ENCODE measurements around the gene ST6GAL2. TPM values are rescaled to one million over a fixed set of nuclear protein-coding genes. Genes with fewer than 3 reads are reported as not detected.

The ST6GAL2 gene
- total and polyA plus RNA-seq, 9 of the 15 experiments (the other 6 are each of a cell fraction or from before 2014, with no cell fraction given): not detected

DNA sequence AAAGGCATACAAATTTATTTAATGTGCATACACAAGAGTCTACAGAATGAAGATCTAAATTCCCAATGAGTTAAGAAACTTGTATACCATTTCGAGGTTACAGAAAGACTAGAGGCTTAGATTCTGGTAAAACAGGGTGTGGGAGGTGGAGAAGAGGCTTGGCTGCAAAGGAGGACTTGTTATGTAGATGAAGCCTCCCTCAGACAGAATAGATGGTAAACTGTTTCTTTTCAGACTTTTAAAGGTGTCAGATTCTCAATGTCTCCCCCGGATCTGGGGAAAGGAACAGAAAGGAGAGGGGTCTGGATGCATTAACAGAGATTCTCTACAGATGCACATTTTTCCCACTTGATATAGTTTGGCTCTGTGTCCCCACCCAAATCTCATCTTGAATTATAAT lies 126.0 kb downstream of the ST6GAL2 start:
- in situ Hi-C loops (cut with MboI): no loop called here
- CTCF ChIA-PET (ENCODE audit: low intra/inter-chr PET ratio): no interaction called here
- TF ChIP-seq, protein P1, sequence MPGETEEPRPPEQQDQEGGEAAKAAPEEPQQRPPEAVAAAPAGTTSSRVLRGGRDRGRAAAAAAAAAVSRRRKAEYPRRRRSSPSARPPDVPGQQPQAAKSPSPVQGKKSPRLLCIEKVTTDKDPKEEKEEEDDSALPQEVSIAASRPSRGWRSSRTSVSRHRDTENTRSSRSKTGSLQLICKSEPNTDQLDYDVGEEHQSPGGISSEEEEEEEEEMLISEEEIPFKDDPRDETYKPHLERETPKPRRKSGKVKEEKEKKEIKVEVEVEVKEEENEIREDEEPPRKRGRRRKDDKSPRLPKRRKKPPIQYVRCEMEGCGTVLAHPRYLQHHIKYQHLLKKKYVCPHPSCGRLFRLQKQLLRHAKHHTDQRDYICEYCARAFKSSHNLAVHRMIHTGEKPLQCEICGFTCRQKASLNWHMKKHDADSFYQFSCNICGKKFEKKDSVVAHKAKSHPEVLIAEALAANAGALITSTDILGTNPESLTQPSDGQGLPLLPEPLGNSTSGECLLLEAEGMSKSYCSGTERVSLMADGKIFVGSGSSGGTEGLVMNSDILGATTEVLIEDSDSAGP (CRISPR knock-in tag; IDR thresholded peaks at IDR 0.05): no peak
- TF ChIP-seq JUND (IDR thresholded peaks at IDR 0.05; ENCODE audit: borderline replicate concordance, low read depth, low read length) (no peak), JUND (tag; IDR thresholded peaks at IDR 0.05; ENCODE audit: borderline replicate concordance, low read depth, low read length) (no peak), RFX1 (IDR thresholded peaks at IDR 0.05) (no peak), POU5F1 (IDR thresholded peaks at IDR 0.05; ENCODE audit: borderline replicate concordance, low read depth, low read length, partially characterized antibody) (no peak), TEAD1 (CRISPR knock-in tag; IDR thresholded peaks at IDR 0.05) (no peak), MXI1 (IDR thresholded peaks at IDR 0.05; ENCODE audit: low read depth, low read length) (no peak), CEBPG (CRISPR knock-in tag; IDR thresholded peaks at IDR 0.05) (no peak), CEBPG (tag; conservative IDR thresholded peaks at IDR 0.05 in 1 of 2, IDR thresholded peaks at IDR 0.05 in 1 of 2) (no peak), SMAD2 (IDR thresholded peaks at IDR 0.05; ENCODE audit: low read depth, low read length) (no peak), MBD2 (IDR thresholded peaks at IDR 0.05; ENCODE audit: borderline replicate concordance, low read depth) (no peak), SNRNP70 (optimal IDR thresholded peaks at IDR 0.05; ENCODE audit: low read depth, low read length) (no peak), SIN3B (IDR thresholded peaks at IDR 0.05; ENCODE audit: low read depth) (no peak), GABPB2 (CRISPR knock-in tag; conservative IDR thresholded peaks at IDR 0.05) (no peak), MAFF (IDR thresholded peaks at IDR 0.05; ENCODE audit: low read length) (no peak), RB1 (IDR thresholded peaks at IDR 0.05; ENCODE audit: low read depth) (no peak), TEAD2 (tag; IDR thresholded peaks at IDR 0.05) (no peak)
- TF ChIP-seq, protein P2, sequence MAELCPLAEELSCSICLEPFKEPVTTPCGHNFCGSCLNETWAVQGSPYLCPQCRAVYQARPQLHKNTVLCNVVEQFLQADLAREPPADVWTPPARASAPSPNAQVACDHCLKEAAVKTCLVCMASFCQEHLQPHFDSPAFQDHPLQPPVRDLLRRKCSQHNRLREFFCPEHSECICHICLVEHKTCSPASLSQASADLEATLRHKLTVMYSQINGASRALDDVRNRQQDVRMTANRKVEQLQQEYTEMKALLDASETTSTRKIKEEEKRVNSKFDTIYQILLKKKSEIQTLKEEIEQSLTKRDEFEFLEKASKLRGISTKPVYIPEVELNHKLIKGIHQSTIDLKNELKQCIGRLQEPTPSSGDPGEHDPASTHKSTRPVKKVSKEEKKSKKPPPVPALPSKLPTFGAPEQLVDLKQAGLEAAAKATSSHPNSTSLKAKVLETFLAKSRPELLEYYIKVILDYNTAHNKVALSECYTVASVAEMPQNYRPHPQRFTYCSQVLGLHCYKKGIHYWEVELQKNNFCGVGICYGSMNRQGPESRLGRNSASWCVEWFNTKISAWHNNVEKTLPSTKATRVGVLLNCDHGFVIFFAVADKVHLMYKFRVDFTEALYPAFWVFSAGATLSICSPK (IDR thresholded peaks at IDR 0.05; ENCODE audit: borderline replicate concordance): no peak
- TF ChIP-seq, protein P3, sequence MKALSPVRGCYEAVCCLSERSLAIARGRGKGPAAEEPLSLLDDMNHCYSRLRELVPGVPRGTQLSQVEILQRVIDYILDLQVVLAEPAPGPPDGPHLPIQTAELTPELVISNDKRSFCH (CRISPR knock-in tag; IDR thresholded peaks at IDR 0.05): no peak
- TF ChIP-seq, protein P3 (tag; IDR thresholded peaks at IDR 0.05): no peak
- TF ChIP-seq, protein P4, sequence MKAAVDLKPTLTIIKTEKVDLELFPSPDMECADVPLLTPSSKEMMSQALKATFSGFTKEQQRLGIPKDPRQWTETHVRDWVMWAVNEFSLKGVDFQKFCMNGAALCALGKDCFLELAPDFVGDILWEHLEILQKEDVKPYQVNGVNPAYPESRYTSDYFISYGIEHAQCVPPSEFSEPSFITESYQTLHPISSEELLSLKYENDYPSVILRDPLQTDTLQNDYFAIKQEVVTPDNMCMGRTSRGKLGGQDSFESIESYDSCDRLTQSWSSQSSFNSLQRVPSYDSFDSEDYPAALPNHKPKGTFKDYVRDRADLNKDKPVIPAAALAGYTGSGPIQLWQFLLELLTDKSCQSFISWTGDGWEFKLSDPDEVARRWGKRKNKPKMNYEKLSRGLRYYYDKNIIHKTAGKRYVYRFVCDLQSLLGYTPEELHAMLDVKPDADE (conservative IDR thresholded peaks at IDR 0.05; ENCODE audit: control insufficient read depth, low read depth, low read length): no peak

More for the DNA sequence above, 126.0 kb downstream of the ST6GAL2 start:
- Histone ChIP-seq H3K4me1 (replicated peaks in 1 of 2; ENCODE audit: control insufficient read depth in 2 of 2, insufficient read depth in 2 of 2, low read length in 2 of 2) (no peaks in the 10 kb centered on the region), H3K27ac (ENCODE audit: extremely low read depth, low read depth, low read length) (no peak overlapping the region), H3K79me2 (ENCODE audit: control insufficient read depth, insufficient read depth, low read length) (no peaks in the 10 kb centered on the region), H3K36me3 (ENCODE audit: control insufficient read depth, insufficient read depth, low read length) (no peaks in the 10 kb centered on the region), H2AFZ (ENCODE audit: low read depth, low read length) (no peak overlapping the region), H3K4me2 (ENCODE audit: insufficient read depth, low read length) (no peak overlapping the region), H3K4me3 (no peak overlapping the region), H3K9me1 (ENCODE audit: control insufficient read depth, insufficient read depth, low read length) (no peaks in the 10 kb centered on the region), H3K9ac (ENCODE audit: insufficient read depth in 1 of 2, low read depth in 2 of 2, low read length in 2 of 2) (no peak overlapping the region), H3K9me3 (replicated peaks; ENCODE audit: control insufficient read depth, insufficient read depth, low read depth, low read length) (no peaks in the 10 kb centered on the region), H3K27me3 (ENCODE audit: control insufficient read depth in 2 of 2, insufficient read depth in 2 of 2, low read length in 2 of 2) (no peaks in the 10 kb centered on the region), H4K20me1 (replicated peaks; ENCODE audit: control insufficient read depth, insufficient read depth, low read length) (no peaks in the 10 kb centered on the region)
- ATAC-seq: no peak
- WGBS (ENCODE audit: insufficient coverage, low coverage, missing lambda C conversion rate): 0% methylated on average over 2 of the region's 2 CpGs
- POLR2A ChIA-PET: no interaction called here
- no peak for DNase-seq (ENCODE audit: extremely low read depth in 1 of 4, low spot score in 3 of 4)
- no peak for FAIRE-seq
- intact Hi-C loops (cut with micrococcal nuclease): no loop called here
- no TSS peak for BruUV-seq (replicated peaks)
